NB4 (cell line): ENCODE measurements around the gene CD93.

Source experiments
- MYC ChIP-seq: IDR thresholded peaks from 2 replicates; pipeline ENCODE4 v1.6.1; 2011; ENCODE audit warnings: low read depth, low read length
- POLR2A ChIP-seq: IDR thresholded peaks from 2 replicates; pipeline ENCODE4 v1.6.1; 2011; ENCODE audit warnings: mild to moderate bottlenecking; ENCODE audit not compliant: insufficient read length; ENCODE audit errors: extremely low read depth
- TF ChIP-seq, protein P1 (sequence below): IDR thresholded peaks from one replicate; pipeline ENCODE4 v1.5.1; 2012; ENCODE audit warnings: low read depth, low read length
- TF ChIP-seq, protein P2 (sequence below): IDR thresholded peaks from 2 replicates; pipeline ENCODE4 v1.6.1; 2011; ENCODE audit warnings: low read depth, low read length

DNA sequence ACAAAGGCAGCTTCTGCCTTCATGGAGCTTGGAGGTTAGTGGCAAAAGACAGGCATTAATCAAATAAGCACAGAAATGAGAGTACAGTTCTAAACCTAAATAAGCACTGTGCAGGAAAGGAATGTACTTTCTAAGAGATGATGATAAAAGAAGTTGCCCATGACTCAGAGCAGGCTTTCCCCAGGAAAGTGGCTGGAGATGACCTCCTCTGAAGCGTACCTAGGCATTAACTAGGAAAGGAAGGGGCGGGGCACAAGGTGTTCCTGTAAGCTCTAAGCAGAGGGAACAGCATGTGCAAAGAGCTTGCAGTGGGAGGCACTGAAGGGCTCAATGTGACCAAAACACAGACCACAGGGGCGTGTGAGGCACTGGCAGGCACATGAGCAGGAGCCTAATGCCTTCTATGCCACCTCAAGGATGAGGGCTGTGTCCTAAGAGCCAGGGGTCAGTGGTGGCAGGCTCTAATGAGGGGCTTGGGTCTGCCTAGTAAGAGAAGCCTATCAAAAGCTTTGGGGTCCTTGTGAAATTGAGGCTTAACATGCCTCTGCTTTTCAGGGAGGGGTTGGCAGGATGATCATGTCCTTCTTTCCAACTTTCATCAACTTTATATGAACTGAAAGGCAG, 46.1 kb downstream of the CD93 start:
- TF ChIP-seq, protein P1, sequence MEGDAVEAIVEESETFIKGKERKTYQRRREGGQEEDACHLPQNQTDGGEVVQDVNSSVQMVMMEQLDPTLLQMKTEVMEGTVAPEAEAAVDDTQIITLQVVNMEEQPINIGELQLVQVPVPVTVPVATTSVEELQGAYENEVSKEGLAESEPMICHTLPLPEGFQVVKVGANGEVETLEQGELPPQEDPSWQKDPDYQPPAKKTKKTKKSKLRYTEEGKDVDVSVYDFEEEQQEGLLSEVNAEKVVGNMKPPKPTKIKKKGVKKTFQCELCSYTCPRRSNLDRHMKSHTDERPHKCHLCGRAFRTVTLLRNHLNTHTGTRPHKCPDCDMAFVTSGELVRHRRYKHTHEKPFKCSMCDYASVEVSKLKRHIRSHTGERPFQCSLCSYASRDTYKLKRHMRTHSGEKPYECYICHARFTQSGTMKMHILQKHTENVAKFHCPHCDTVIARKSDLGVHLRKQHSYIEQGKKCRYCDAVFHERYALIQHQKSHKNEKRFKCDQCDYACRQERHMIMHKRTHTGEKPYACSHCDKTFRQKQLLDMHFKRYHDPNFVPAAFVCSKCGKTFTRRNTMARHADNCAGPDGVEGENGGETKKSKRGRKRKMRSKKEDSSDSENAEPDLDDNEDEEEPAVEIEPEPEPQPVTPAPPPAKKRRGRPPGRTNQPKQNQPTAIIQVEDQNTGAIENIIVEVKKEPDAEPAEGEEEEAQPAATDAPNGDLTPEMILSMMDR: no peak
- TF ChIP-seq, protein P2, sequence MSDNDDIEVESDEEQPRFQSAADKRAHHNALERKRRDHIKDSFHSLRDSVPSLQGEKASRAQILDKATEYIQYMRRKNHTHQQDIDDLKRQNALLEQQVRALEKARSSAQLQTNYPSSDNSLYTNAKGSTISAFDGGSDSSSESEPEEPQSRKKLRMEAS: no peak
- TF ChIP-seq POLR2A: no peak
- TF ChIP-seq MYC: no peak
